Colonic mucosa (tissue), 4 donors: ENCODE results near the gene IFNL2. TPM values are rescaled to one million over a fixed set of nuclear protein-coding genes. Genes with fewer than 3 reads are reported as not detected.

Experiments
- DNase-seq: peaks from one replicate; pipeline ENCODE4 v3.0.0-alpha.2; 2020
- H3K27ac ChIP-seq: fragments of 200-600 bp; one replicate; pipeline ENCODE4 v1.8.0; 2021
- H3K27me3 ChIP-seq: fragments of 200-600 bp; one replicate; pipeline ENCODE4 v1.8.0; 2021
- H3K36me3 ChIP-seq: fragments of 200-600 bp; one replicate; pipeline ENCODE4 v1.8.0; 2021
- H3K4me1 ChIP-seq: fragments of 200-600 bp; one replicate; pipeline ENCODE4 v1.8.0; 2021; ENCODE audit warnings: mild to moderate bottlenecking
- H3K4me3 ChIP-seq: fragments of 200-600 bp; one replicate; pipeline ENCODE4 v1.8.0; 2021
- H3K9ac ChIP-seq, 2 donors: one replicate each; pipeline ENCODE4 v1.7.0; 2013; ENCODE audit warnings: control low read depth in 2 of 2, low read depth in 2 of 2, low read length in 2 of 2
- H3K9me3 ChIP-seq: fragments of 200-600 bp; one replicate; pipeline ENCODE4 v1.8.0; 2021
- intact Hi-C: fragments of 100-400 bp; cut with DNase I; formaldehyde crosslinking; loops from one replicate; pipeline ENCODE4 v1.14.1; 2022
- total RNA-seq, 2 donors: library from RNA; stranded (reverse); fragmentation: NEBNext Ultra II Directional in 1 of 2; extraction: Animal tissue kit (Norgen Biotek cat#: 25700) in 1 of 2; gene quantifications; one replicate each; pipeline ENCODE4 v1.2.1, GENCODE V29; 2021
- TF ChIP-seq, protein P1 (sequence below): fragments of 200-600 bp; IDR thresholded peaks from one replicate; pipeline ENCODE4 v1.8.0; 2022; ENCODE audit warnings: antibody characterized with exemption, mild to moderate bottlenecking
- donor health status: healthy.
- donor health status: DM: no; HTN: no; CAD: no.
- donor health status: DM: no; HTN: no; CAD: no.

The IFNL2 gene
- total RNA-seq, 2 donors from 2014 or later, result not detected

DNA sequence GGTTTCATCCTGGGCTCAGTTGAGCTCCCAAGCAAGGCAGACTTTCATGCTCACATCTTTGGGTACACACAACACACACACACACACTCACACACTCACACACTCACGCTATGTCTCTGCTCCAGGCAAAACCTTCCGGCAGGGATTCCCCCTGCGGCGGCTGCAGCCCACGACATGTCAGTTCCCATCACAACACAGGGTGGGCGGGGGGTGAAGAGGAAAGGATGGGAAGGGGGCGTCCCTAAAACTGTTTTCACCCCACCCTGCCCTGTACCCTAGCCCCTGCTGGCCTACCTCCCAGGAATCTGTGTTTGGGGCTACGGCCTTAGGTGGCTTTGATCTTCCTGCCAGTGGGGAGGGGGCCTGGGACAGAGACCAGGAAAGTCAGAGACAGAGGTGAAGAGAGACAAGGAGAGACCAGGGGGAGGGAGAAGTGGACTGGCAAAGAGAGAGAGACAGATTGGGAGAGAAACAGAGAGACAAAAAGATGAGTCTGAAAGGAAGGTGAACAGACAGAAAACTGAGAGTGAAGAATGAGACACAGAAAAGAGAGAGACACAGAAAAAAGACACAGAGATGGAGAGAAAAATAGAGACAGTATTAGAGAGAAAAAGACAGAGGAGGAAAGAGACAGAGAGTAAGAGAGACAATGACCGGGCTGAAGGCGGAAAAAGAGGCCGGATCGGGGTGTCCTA lies 48.6 kb downstream of the IFNL2 start:
- H3K4me3 ChIP-seq, result no peak overlapping the region
- H3K36me3 ChIP-seq, result no peaks in the 10 kb centered on the region
- no peaks in the 10 kb centered on the region for H3K27me3 ChIP-seq
- no peaks in the 10 kb centered on the region for H3K4me1 ChIP-seq
- intact Hi-C loops, result no loop called here
- no peak overlapping the region for H3K27ac ChIP-seq
- H3K9me3 ChIP-seq, result no peaks in the 10 kb centered on the region
- H3K9ac ChIP-seq, result no peak overlapping the region
- DNase-seq, result no peak
- TF ChIP-seq, protein P1, sequence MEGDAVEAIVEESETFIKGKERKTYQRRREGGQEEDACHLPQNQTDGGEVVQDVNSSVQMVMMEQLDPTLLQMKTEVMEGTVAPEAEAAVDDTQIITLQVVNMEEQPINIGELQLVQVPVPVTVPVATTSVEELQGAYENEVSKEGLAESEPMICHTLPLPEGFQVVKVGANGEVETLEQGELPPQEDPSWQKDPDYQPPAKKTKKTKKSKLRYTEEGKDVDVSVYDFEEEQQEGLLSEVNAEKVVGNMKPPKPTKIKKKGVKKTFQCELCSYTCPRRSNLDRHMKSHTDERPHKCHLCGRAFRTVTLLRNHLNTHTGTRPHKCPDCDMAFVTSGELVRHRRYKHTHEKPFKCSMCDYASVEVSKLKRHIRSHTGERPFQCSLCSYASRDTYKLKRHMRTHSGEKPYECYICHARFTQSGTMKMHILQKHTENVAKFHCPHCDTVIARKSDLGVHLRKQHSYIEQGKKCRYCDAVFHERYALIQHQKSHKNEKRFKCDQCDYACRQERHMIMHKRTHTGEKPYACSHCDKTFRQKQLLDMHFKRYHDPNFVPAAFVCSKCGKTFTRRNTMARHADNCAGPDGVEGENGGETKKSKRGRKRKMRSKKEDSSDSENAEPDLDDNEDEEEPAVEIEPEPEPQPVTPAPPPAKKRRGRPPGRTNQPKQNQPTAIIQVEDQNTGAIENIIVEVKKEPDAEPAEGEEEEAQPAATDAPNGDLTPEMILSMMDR, result no peak

DNA sequence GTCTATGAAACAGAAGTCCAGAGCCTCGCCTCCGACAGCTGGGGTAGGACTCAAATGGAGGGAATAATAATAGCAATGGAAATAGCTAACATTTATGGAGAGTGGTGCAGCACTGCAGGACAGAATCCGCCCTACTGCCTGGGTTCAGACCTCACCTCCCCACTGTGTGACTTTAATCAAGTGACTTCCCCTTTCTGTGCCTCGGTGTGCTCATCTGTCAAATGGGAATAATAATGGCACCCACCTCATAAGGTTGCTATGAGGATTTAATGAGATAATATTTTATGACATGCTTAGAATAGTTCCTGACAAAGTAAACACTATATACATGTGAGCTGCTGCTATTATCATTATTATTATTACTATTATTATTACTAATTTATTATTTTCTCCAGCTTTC lies 49.3 kb downstream of the IFNL2 start:
- TF ChIP-seq, protein P1, result no peak
- Histone ChIP-seq H3K36me3 (no peaks in the 10 kb centered on the region), H3K9ac (no peak overlapping the region), H3K27ac (no peak overlapping the region), H3K4me3 (no peak overlapping the region), H3K9me3 (no peaks in the 10 kb centered on the region), H3K4me1 (no peaks in the 10 kb centered on the region), H3K27me3 (no peaks in the 10 kb centered on the region)
- no peak for DNase-seq
- intact Hi-C loops, result no loop called here

DNA sequence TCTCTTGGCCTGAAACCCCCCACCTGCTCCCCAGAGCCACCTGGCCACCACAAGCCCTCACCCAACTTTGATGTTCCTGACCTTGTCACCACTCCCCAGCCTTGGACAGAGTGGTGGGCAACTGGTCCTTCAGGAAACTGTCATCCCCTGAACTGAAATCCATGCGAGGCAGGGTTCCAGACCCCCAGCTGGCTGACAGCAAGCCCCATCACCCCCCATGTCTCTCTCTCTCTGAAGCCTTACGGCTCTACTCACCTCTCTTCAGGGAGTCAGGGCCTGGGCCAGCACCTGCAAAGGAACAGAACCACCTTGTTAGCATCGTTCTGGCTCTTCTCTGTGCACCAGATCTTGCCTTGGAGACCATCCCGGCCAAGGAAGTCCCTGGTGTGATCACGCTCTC lies 49.9 kb downstream of the IFNL2 start:
- Histone ChIP-seq H3K4me3 (no peak overlapping the region), H3K36me3 (no peaks in the 10 kb centered on the region), H3K27me3 (no peaks in the 10 kb centered on the region), H3K4me1 (no peaks in the 10 kb centered on the region), H3K9ac (no peak overlapping the region), H3K27ac (no peak overlapping the region), H3K9me3 (no peaks in the 10 kb centered on the region)
- TF ChIP-seq, protein P1, result no peak
- intact Hi-C loops, result no loop called here
- DNase-seq, result no peak

DNA sequence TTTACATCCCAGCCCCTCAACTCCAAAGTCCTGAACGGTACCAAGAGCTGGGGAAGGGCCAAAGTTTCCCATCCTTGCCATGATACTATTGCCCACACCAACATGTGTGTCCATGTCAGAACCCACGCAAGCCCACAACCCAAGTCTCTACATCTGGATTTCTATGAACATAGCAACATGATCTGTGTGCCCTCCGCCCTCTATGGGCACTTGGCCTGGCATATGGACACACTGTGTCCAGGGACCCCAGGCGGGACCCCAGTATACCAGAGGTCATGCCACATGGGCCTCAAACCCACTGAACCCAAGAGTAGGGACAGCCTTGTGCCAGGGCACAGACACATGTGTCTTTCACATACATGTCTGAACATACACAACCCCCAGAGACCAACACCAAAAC lies 50.5 kb downstream of the IFNL2 start:
- H3K27me3 ChIP-seq, result no peaks in the 10 kb centered on the region
- TF ChIP-seq, protein P1, result no peak
- no peak for DNase-seq
- no peaks in the 10 kb centered on the region for H3K4me1 ChIP-seq
- intact Hi-C loops, result no loop called here
- H3K9me3 ChIP-seq, result no peaks in the 10 kb centered on the region
- H3K4me3 ChIP-seq, result no peak overlapping the region
- H3K36me3 ChIP-seq, result no peaks in the 10 kb centered on the region
- H3K9ac ChIP-seq, result no peak overlapping the region
- no peak overlapping the region for H3K27ac ChIP-seq

DNA sequence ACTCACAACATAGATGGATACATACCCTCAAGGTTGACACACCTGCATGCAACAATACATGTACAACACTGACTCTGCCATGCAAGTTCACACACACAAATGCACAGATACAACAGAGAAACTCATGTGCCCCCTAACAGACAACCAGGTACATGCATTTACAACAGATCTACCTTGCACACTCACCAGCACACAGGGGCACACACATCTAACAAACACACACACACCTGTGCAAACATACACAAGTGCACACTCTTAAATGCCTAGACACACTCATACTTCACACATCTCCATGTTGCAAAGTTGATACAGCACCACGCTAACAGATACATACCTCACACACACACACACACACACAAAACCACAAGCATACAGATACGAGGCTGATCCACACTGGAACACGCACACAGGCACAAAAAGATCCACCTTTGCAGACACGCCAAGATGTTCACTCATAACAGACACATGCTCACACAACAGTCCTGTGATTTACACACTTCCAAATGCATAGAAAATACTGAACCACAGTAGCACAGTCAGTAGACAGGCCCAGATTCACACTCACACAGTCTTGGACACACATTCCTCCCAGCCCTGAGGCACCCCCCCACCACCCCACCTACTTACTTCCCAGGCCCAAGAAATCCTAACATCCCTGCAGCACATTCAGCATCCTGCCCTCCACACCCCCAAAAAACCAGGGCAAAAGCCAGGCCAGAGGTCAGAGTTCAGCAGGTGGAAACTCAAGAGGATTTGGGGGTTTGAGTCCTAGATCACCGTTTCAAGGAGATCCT lies 51.1 kb downstream of the IFNL2 start:
- intact Hi-C loops, result no loop called here

More for the DNA sequence above, 51.1 kb downstream of the IFNL2 start:
- no peaks in the 10 kb centered on the region for H3K4me1 ChIP-seq
- no peak overlapping the region for H3K4me3 ChIP-seq
- no peaks in the 10 kb centered on the region for H3K36me3 ChIP-seq
- TF ChIP-seq, protein P1, result no peak
- no peaks in the 10 kb centered on the region for H3K27me3 ChIP-seq
- no peak overlapping the region for H3K27ac ChIP-seq
- H3K9me3 ChIP-seq, result no peaks in the 10 kb centered on the region
- DNase-seq, result no peak
- H3K9ac ChIP-seq, result no peak overlapping the region

Other genes with a start within 250 kb of the IFNL2 start
- gene FBXO27, start 235.8 kb upstream of the IFNL2 start, total RNA-seq, result 1 to 10 TPM; 1.1 to 2.4 TPM
- gene ACP7, start 184.0 kb upstream of the IFNL2 start, total RNA-seq, result not detected
- 100 to 1,000 TPM in 1 of 2 donors, 10 to 100 TPM in 1; 85.5 to 127 TPM for gene PAK4, start 142.6 kb upstream of the IFNL2 start, total RNA-seq
- gene NCCRP1, start 71.4 kb upstream of the IFNL2 start, total RNA-seq, result not detected
- gene SYCN, start 64.1 kb upstream of the IFNL2 start, total RNA-seq, result 1 to 10 TPM in 1 of 2 donors, not detected in 1; 2.1 TPM
- gene IFNL3, start 23.4 kb upstream of the IFNL2 start, total RNA-seq, result not detected
- not detected for gene IFNL4, start 19.5 kb upstream of the IFNL2 start, total RNA-seq
- not detected for gene IFNL1, start 28.0 kb downstream of the IFNL2 start, total RNA-seq
- under 1 TPM; 0.25 to 0.29 TPM for gene LRFN1, start 52.5 kb downstream of the IFNL2 start, total RNA-seq
- 10 to 100 TPM in 1 of 2 donors, 1 to 10 TPM in 1; 8.7 to 12.7 TPM for gene GMFG, start 67.6 kb downstream of the IFNL2 start, total RNA-seq
- gene SAMD4B, start 74.0 kb downstream of the IFNL2 start, total RNA-seq, result 10 to 100 TPM; 63.9 to 73.7 TPM
- gene PAF1, start 122.7 kb downstream of the IFNL2 start, total RNA-seq, result 10 to 100 TPM; 31.9 to 41.6 TPM
- gene MED29, start 123.0 kb downstream of the IFNL2 start, total RNA-seq, result 10 to 100 TPM; 22.8 to 37.5 TPM
- gene ZFP36, start 138.5 kb downstream of the IFNL2 start, total RNA-seq, result 100 to 1,000 TPM; 120 to 121 TPM
- gene PLEKHG2, start 144.3 kb downstream of the IFNL2 start, total RNA-seq, result 10 to 100 TPM in 1 of 2 donors, 1 to 10 TPM in 1; 8.0 to 10.4 TPM
- 1,000 to 10,000 TPM; 1,698 to 1,720 TPM for gene RPS16, start 167.6 kb downstream of the IFNL2 start, total RNA-seq
- 100 to 1,000 TPM in 1 of 2 donors, 10 to 100 TPM in 1; 76.6 to 123 TPM for gene SUPT5H, start 177.2 kb downstream of the IFNL2 start, total RNA-seq
- gene TIMM50, start 212.4 kb downstream of the IFNL2 start, total RNA-seq, result 10 to 100 TPM; 45.7 to 83.9 TPM
- not detected for gene DLL3, start 230.6 kb downstream of the IFNL2 start, total RNA-seq
- gene SELENOV, start 246.7 kb downstream of the IFNL2 start, total RNA-seq, result not detected